ENCODE measurements around the gene RASGRF2. TPM values are rescaled to one million over a fixed set of nuclear protein-coding genes. Genes with fewer than 3 reads are reported as not detected.

RASGRF2 gene
- polyA plus RNA-seq, 1 donor from 2014 or later, result 0.42 TPM

- Histone ChIP-seq H3K9me2 (ENCODE audit: insufficient read depth, low read length) (no peaks in the 10 kb centered on the region), H2AFZ (ENCODE audit: low read depth, low read length) (no peak overlapping the region), H3K9ac (ENCODE audit: low read length) (no peak overlapping the region), H3K79me2 (replicated peaks; ENCODE audit: insufficient read depth, low read length) (no peaks in the 10 kb centered on the region), H3F3A (ENCODE audit: insufficient read depth, low read length, poor library complexity, severe bottlenecking) (no peaks in the 10 kb centered on the region), H3K27ac (ENCODE audit: low read length) (no peak overlapping the region), H3K27me3 (ENCODE audit: insufficient read depth, low read depth, low read length) (no peaks in the 10 kb centered on the region), H3K4me2 (ENCODE audit: low read length) (no peak overlapping the region), H4K20me1 (ENCODE audit: insufficient read depth) (no peaks in the 10 kb centered on the region), H3K4me3 (ENCODE audit: low read length) (no peak overlapping the region), H3K9me3 (ENCODE audit: low read length) (no peaks in the 10 kb centered on the region), H3K36me3 (ENCODE audit: insufficient read depth, low read length) (no peaks in the 10 kb centered on the region)
- TF ChIP-seq CTCF (IDR thresholded peaks at IDR 0.05; ENCODE audit: poor library complexity, severe bottlenecking), result no peak
- TF ChIP-seq RAD21 (conservative IDR thresholded peaks at IDR 0.05), result no peak
- no peak for TF ChIP-seq REST (IDR thresholded peaks at IDR 0.05; ENCODE audit: borderline replicate concordance)
- TF ChIP-seq POLR2AphosphoS5 (IDR thresholded peaks at IDR 0.05), result no peak
- TF ChIP-seq TAF1 (IDR thresholded peaks at IDR 0.05; ENCODE audit: low read depth), result no peak
- TF ChIP-seq EZH2 (IDR thresholded peaks at IDR 0.05; ENCODE audit: borderline replicate concordance, insufficient read depth, low read length, poor library complexity, severe bottlenecking), result no peak
- no peak for TF ChIP-seq MXI1 (conservative IDR thresholded peaks at IDR 0.05; ENCODE audit: poor library complexity, severe bottlenecking)
- TF ChIP-seq SMC3 (conservative IDR thresholded peaks at IDR 0.05; ENCODE audit: poor library complexity), result no peak
Measured at GRCh38 chr5:80982093-80982492, 21.9 kb downstream of the RASGRF2 start.

- Histone ChIP-seq H3K9me2 (ENCODE audit: insufficient read depth, low read length) (no peaks in the 10 kb centered on the region), H3K9me3 (ENCODE audit: low read length) (no peaks in the 10 kb centered on the region), H3K36me3 (ENCODE audit: insufficient read depth, low read length) (no peaks in the 10 kb centered on the region), H3K9ac (ENCODE audit: low read length) (no peak overlapping the region), H3K4me2 (ENCODE audit: low read length) (no peak overlapping the region), H3K27me3 (ENCODE audit: insufficient read depth, low read depth, low read length) (no peaks in the 10 kb centered on the region), H4K20me1 (ENCODE audit: insufficient read depth) (no peaks in the 10 kb centered on the region), H2AFZ (ENCODE audit: low read depth, low read length) (no peak overlapping the region), H3K27ac (ENCODE audit: low read length) (no peak overlapping the region), H3K79me2 (replicated peaks; ENCODE audit: insufficient read depth, low read length) (no peaks in the 10 kb centered on the region), H3K4me3 (ENCODE audit: low read length) (no peak overlapping the region), H3F3A (ENCODE audit: insufficient read depth, low read length, poor library complexity, severe bottlenecking) (no peaks in the 10 kb centered on the region)
- TF ChIP-seq TAF1 (IDR thresholded peaks at IDR 0.05; ENCODE audit: low read depth) (no peak), REST (IDR thresholded peaks at IDR 0.05; ENCODE audit: borderline replicate concordance) (no peak), POLR2AphosphoS5 (IDR thresholded peaks at IDR 0.05) (no peak), EP300 (conservative IDR thresholded peaks at IDR 0.05; ENCODE audit: poor library complexity, severe bottlenecking) (no peak), RAD21 (conservative IDR thresholded peaks at IDR 0.05) (no peak), MXI1 (conservative IDR thresholded peaks at IDR 0.05; ENCODE audit: poor library complexity, severe bottlenecking) (no peak)
Measured at GRCh38 chr5:80985600-80986228, 25.6 kb downstream of the RASGRF2 start.
